Measurements from ENCODE around the gene SLC25A23.

SLC25A23 gene

GRCh38 chr19:6476155-6476895, 16.7 kb upstream of the SLC25A23 start:
- no peak for TF ChIP-seq CTCF (IDR thresholded peaks at IDR 0.05; ENCODE audit: poor library complexity, severe bottlenecking)
- peak; percentile 79 for ATAC-seq (ENCODE audit: low read depth)
- peak; percentile 92 for DNase-seq (ENCODE audit: low spot score)

GRCh38 chr19:6475321-6476108, 15.9 kb upstream of the SLC25A23 start:
- Histone ChIP-seq H3K27ac (ENCODE audit: poor library complexity, severe bottlenecking) (no peak overlapping the region), H3K27me3 (ENCODE audit: insufficient read depth, poor library complexity, severe bottlenecking) (no peaks in the 10 kb centered on the region), H3K9me3 (ENCODE audit: severe bottlenecking) (no peaks in the 10 kb centered on the region), H3K4me1 (ENCODE audit: insufficient read depth, poor library complexity, severe bottlenecking) (no peaks in the 10 kb centered on the region), H3K36me3 (ENCODE audit: low read depth) (no peaks in the 10 kb centered on the region), H3K4me3 (ENCODE audit: severe bottlenecking) (peak overlapping the region; percentile 25)
- ATAC-seq (ENCODE audit: low read depth) = peak; percentile 3; the same call in 1 of the 3 replicates
- TF ChIP-seq CTCF (IDR thresholded peaks at IDR 0.05; ENCODE audit: poor library complexity, severe bottlenecking) = no peak
- DNase-seq (ENCODE audit: low spot score) = no peak

More at GRCh38 chr19:6476155-6476895, 16.7 kb upstream of the SLC25A23 start:
- Histone ChIP-seq H3K4me3 (ENCODE audit: severe bottlenecking) (peak overlapping the region; percentile 25), H3K36me3 (ENCODE audit: low read depth) (no peaks in the 10 kb centered on the region), H3K4me1 (ENCODE audit: insufficient read depth, poor library complexity, severe bottlenecking) (no peaks in the 10 kb centered on the region), H3K27me3 (ENCODE audit: insufficient read depth, poor library complexity, severe bottlenecking) (no peaks in the 10 kb centered on the region), H3K27ac (ENCODE audit: poor library complexity, severe bottlenecking) (no peak overlapping the region), H3K9me3 (ENCODE audit: severe bottlenecking) (no peaks in the 10 kb centered on the region)

- ATAC-seq (ENCODE audit: low read depth) (no peak), DNase-seq (ENCODE audit: low spot score) (no peak)
- H3K9me3 ChIP-seq (ENCODE audit: severe bottlenecking) = no peaks in the 10 kb centered on the region
- TF ChIP-seq CTCF (IDR thresholded peaks at IDR 0.05; ENCODE audit: poor library complexity, severe bottlenecking) = no peak
- no peaks in the 10 kb centered on the region for H3K36me3 ChIP-seq (ENCODE audit: low read depth)
- H3K27ac ChIP-seq (ENCODE audit: poor library complexity, severe bottlenecking) = no peak overlapping the region
- no peaks in the 10 kb centered on the region for H3K4me1 ChIP-seq (ENCODE audit: insufficient read depth, poor library complexity, severe bottlenecking)
- H3K4me3 ChIP-seq (ENCODE audit: severe bottlenecking) = no peak overlapping the region
- H3K27me3 ChIP-seq (ENCODE audit: insufficient read depth, poor library complexity, severe bottlenecking) = no peaks in the 10 kb centered on the region
These were observed 14.1 kb upstream of the SLC25A23 start for GRCh38 chr19:6473647-6474046.

- H3K27me3 ChIP-seq (ENCODE audit: insufficient read depth, poor library complexity, severe bottlenecking) = no peaks in the 10 kb centered on the region
- ATAC-seq (ENCODE audit: low read depth) (no peak), DNase-seq (ENCODE audit: low spot score) (no peak)
- no peak overlapping the region for H3K4me3 ChIP-seq (ENCODE audit: severe bottlenecking)
- no peaks in the 10 kb centered on the region for H3K9me3 ChIP-seq (ENCODE audit: severe bottlenecking)
- no peak overlapping the region for H3K27ac ChIP-seq (ENCODE audit: poor library complexity, severe bottlenecking)
- TF ChIP-seq CTCF (IDR thresholded peaks at IDR 0.05; ENCODE audit: poor library complexity, severe bottlenecking) = no peak
- H3K36me3 ChIP-seq (ENCODE audit: low read depth) = no peaks in the 10 kb centered on the region
- no peaks in the 10 kb centered on the region for H3K4me1 ChIP-seq (ENCODE audit: insufficient read depth, poor library complexity, severe bottlenecking)
These were observed 13.1 kb upstream of the SLC25A23 start for GRCh38 chr19:6472713-6473112.
